Endothelial cell of umbilical vein (primary cell): ENCODE results near the gene APMAP. TPM values are rescaled to one million over a fixed set of nuclear protein-coding genes. Genes with fewer than 3 reads are reported as not detected.

Experiments
- BruUV-seq: library from RNA; stranded (reverse); fragments of 400-500 nt; replicated peaks from 2 replicates; lab custom pipeline; 2021; lab: Mats Ljungman, UMichigan
- CTCF ChIA-PET: fragments of 300-600, 350-600 bp; sonication (Branson Sonifier 250); formaldehyde crosslinking; loops from one replicate; lab custom pipeline; 2021; ENCODE audit warnings: antibody characterized with exemption, inconsistent platforms; lab: Charles Lee
- POLR2A ChIA-PET: fragments of 300-600, 350-600 bp; sonication (Branson Sonifier 250); formaldehyde crosslinking; loops from one replicate; lab custom pipeline; 2021; ENCODE audit warnings: antibody characterized with exemption, inconsistent platforms; lab: Charles Lee
- DNase-seq: peaks from one replicate; pipeline ENCODE4 v3.0.0-alpha.2; 2011; ENCODE audit warnings: low read depth, low spot score
- FAIRE-seq: peaks from 2 replicates; lab custom pipeline; 2011; peaks lifted over from hg19 to GRCh38; lab: Jason Lieb, UNC
- H2AFZ ChIP-seq: 2 replicates; pipeline ENCODE4 v1.6.0; 2012; ENCODE audit warnings: low read depth, low read length, control low read depth, inconsistent platforms
- H3K27ac ChIP-seq: 2 replicates; pipeline ENCODE4 v1.5.1; 2011; ENCODE audit warnings: low read depth, mild to moderate bottlenecking, control low read depth, low read length, moderate library complexity; ENCODE audit not compliant: insufficient read depth
- H3K27me3 ChIP-seq, 2 experiments: 2 replicates each; pipeline versions ENCODE4 v1.6.0 to v1.6.1; 2011; ENCODE audit warnings: low read length in 2 of 2, mixed read lengths in 1 of 2; ENCODE audit not compliant: control insufficient read depth in 2 of 2, insufficient read depth in 2 of 2
- H3K36me3 ChIP-seq, 2 experiments: 2 replicates in 1 of 2; 3 replicates in 1 of 2; pipeline ENCODE4 v1.5.1; 2011; ENCODE audit warnings: low read length in 2 of 2, mild to moderate bottlenecking in 1 of 2, moderate library complexity in 1 of 2; ENCODE audit not compliant: control insufficient read depth in 2 of 2, insufficient read depth in 2 of 2; ENCODE audit errors: extremely low read depth in 1 of 2
- H3K4me1 ChIP-seq: 3 replicates; pipeline ENCODE4 v1.5.1; 2011; ENCODE audit warnings: mild to moderate bottlenecking, low read length; ENCODE audit not compliant: control insufficient read depth, insufficient read depth; ENCODE audit errors: extremely low read depth
- H3K4me2 ChIP-seq: 2 replicates; pipeline ENCODE4 v1.6.1; 2011; ENCODE audit warnings: low read length, control low read depth, mixed read lengths; ENCODE audit not compliant: insufficient read depth
- H3K4me3 ChIP-seq, 3 experiments: fragments of 200-600 bp in 1 of 3; sonication (generic), shearing (Covaris generic) in 1 of 3; replicated peaks in 1 of 3; 2 replicates each; pipeline ENCODE4 v1.5.1; 2011 to 2016; ENCODE audit warnings: control low read depth in 3 of 3, low read length in 3 of 3, mild to moderate bottlenecking in 2 of 3, inconsistent platforms in 1 of 3, low read depth in 1 of 3, moderate library complexity in 1 of 3; ENCODE audit not compliant: insufficient read depth in 1 of 3
- H3K79me2 ChIP-seq: 2 replicates; pipeline ENCODE4 v1.6.0; 2012; ENCODE audit warnings: low read length, inconsistent platforms; ENCODE audit not compliant: control insufficient read depth, insufficient read depth
- H3K9ac ChIP-seq: replicated peaks from 2 replicates; pipeline ENCODE3; 2011; ENCODE audit warnings: low read length, control low read depth; ENCODE audit not compliant: insufficient read depth; ENCODE audit errors: extremely low read depth
- H3K9me1 ChIP-seq: replicated peaks from 3 replicates; pipeline ENCODE4 v1.6.0; 2011; ENCODE audit warnings: mild to moderate bottlenecking, low read length; ENCODE audit not compliant: control insufficient read depth, insufficient read depth; ENCODE audit errors: extremely low read depth
- H3K9me3 ChIP-seq: replicated peaks from 2 replicates; pipeline ENCODE4 v1.5.1; 2012; ENCODE audit warnings: low read length, inconsistent platforms; ENCODE audit not compliant: control insufficient read depth, insufficient read depth
- H4K20me1 ChIP-seq: replicated peaks from 2 replicates; pipeline ENCODE3; 2011; ENCODE audit warnings: mild to moderate bottlenecking, low read length; ENCODE audit not compliant: control insufficient read depth, insufficient read depth; ENCODE audit errors: extremely low read depth
- EZH2 ChIP-seq: IDR thresholded peaks from 2 replicates; pipeline ENCODE4 v1.6.1; 2012; ENCODE audit warnings: borderline replicate concordance, low read depth, mild to moderate bottlenecking, moderate library complexity, low read length, inconsistent platforms; ENCODE audit not compliant: severe bottlenecking
- FOS ChIP-seq: IDR thresholded peaks from 2 replicates; pipeline ENCODE4 v1.6.1; 2011; ENCODE audit warnings: mild to moderate bottlenecking, low read length, moderate library complexity, borderline replicate concordance; ENCODE audit not compliant: insufficient read depth
- GATA2 ChIP-seq: IDR thresholded peaks from 2 replicates; pipeline ENCODE4 v1.7.0; 2011; ENCODE audit warnings: low read depth, mild to moderate bottlenecking, moderate library complexity, mixed read lengths, low read length; ENCODE audit not compliant: insufficient read length, insufficient read depth
- JUN ChIP-seq: IDR thresholded peaks from 2 replicates; pipeline ENCODE4 v1.6.1; 2011; ENCODE audit warnings: borderline replicate concordance, low read depth; ENCODE audit not compliant: insufficient read length, insufficient read depth
- MYC ChIP-seq: IDR thresholded peaks from one replicate; pipeline ENCODE4 v1.6.1; 2011; ENCODE audit warnings: mild to moderate bottlenecking, low read depth, low read length
- POLR2A ChIP-seq: IDR thresholded peaks from 2 replicates; pipeline ENCODE4 v1.6.1; 2012; ENCODE audit warnings: low read depth, mild to moderate bottlenecking, control low read depth, low read length
- POLR2AphosphoS5 ChIP-seq: IDR thresholded peaks from 2 replicates; pipeline ENCODE4 v1.6.1; 2012; ENCODE audit warnings: low read depth, mild to moderate bottlenecking, control low read depth, low read length, moderate library complexity; ENCODE audit not compliant: insufficient read depth
- dilution Hi-C: fragments of 300-500 bp; cut with MboI; formaldehyde crosslinking; loops from one replicate; pipeline ENCODE4 v1.15.0; 2019; ENCODE audit warnings: low sequenced_read_pairs; ENCODE audit not compliant: extremely low pct_ligation_motif_present
- intact Hi-C: fragments of 100-400 bp; cut with micrococcal nuclease; formaldehyde crosslinking; loops from one replicate; pipeline ENCODE4 v1.10.0; 2022
- polyA plus RNA-seq, 4 experiments: library from polyadenylated mRNA; depleted of rRNA in 3 of 4; stranded (reverse) in 3 of 4; unstranded in 1 of 4; fragments of >200 nt; gene quantifications; 2 replicates each; pipeline versions ENCODE4 v1.2.1 to v1.2.3, GENCODE V29; 2011 to 2012; ENCODE audit warnings: missing spikeins in 1 of 4
- total RNA-seq: library from RNA; stranded (reverse); gene quantifications from 2 replicates; pipeline ENCODE4 v1.2.3, GENCODE V29; 2021
- TF ChIP-seq, protein P1 (sequence below), 2 donors: IDR thresholded peaks; 1 replicate in 1 of 2; 2 replicates in 1 of 2; pipeline ENCODE4 v1.5.1; 2011; ENCODE audit warnings: low read length in 2 of 2, mild to moderate bottlenecking in 2 of 2, moderate library complexity in 2 of 2, control low read depth in 1 of 2, inconsistent platforms in 1 of 2, low read depth in 1 of 2; ENCODE audit not compliant: insufficient read depth in 1 of 2; ENCODE audit errors: extremely low read depth in 1 of 2
- TF ChIP-seq, protein P2 (sequence below): IDR thresholded peaks from 2 replicates; pipeline ENCODE4 v1.6.1; 2011; ENCODE audit not compliant: insufficient read depth, insufficient read length

The APMAP gene
- total and polyA plus RNA-seq, 2 donors (not counting 3 experiments of a cell fraction or from before 2014, with no cell fraction given), result 80.7 to 110 TPM

DNA sequence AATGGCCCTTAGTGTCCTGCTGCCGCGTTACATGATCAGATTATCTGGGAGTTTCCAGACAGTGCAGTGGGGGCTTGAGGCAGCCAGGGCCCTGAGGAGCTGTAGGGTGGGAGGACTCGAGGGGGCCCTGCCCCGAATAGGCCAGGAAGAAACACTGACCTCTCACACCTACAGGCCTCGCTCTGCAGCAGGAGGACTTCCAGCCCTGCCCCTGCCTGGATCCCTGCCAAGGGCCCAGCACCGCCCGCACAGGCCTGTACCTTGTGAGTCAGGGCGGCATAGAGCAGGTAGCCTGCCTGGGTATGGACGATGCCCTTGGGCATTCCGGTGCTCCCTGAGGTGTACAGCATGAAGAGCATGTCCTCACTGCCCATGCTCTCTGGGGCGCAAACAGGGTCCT is 30.1 kb upstream of the APMAP start:
- DNase-seq (no peak), FAIRE-seq (no peak)
- Histone ChIP-seq H2AFZ (no peak overlapping the region), H3K27me3 (no peaks in the 10 kb centered on the region), H3K9me1 (no peaks in the 10 kb centered on the region), H3K4me2 (no peak overlapping the region), H3K27ac (no peak overlapping the region), H3K9ac (no peak overlapping the region), H3K36me3 (no peaks in the 10 kb centered on the region), H3K4me3 (no peak overlapping the region), H3K79me2 (no peaks in the 10 kb centered on the region), H3K4me1 (no peaks in the 10 kb centered on the region), H3K9me3 (no peaks in the 10 kb centered on the region), H4K20me1 (no peaks in the 10 kb centered on the region)
- TF ChIP-seq, protein P1, sequence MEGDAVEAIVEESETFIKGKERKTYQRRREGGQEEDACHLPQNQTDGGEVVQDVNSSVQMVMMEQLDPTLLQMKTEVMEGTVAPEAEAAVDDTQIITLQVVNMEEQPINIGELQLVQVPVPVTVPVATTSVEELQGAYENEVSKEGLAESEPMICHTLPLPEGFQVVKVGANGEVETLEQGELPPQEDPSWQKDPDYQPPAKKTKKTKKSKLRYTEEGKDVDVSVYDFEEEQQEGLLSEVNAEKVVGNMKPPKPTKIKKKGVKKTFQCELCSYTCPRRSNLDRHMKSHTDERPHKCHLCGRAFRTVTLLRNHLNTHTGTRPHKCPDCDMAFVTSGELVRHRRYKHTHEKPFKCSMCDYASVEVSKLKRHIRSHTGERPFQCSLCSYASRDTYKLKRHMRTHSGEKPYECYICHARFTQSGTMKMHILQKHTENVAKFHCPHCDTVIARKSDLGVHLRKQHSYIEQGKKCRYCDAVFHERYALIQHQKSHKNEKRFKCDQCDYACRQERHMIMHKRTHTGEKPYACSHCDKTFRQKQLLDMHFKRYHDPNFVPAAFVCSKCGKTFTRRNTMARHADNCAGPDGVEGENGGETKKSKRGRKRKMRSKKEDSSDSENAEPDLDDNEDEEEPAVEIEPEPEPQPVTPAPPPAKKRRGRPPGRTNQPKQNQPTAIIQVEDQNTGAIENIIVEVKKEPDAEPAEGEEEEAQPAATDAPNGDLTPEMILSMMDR (IDR thresholded peaks at IDR 0.05; ENCODE audit: extremely low read depth in 1 of 2, insufficient read depth in 1 of 2, low read depth in 1 of 2, low read length in 2 of 2), result no peak
- TF ChIP-seq EZH2, result no peak
- no peak for TF ChIP-seq MYC
- no TSS peak for BruUV-seq
- POLR2A ChIA-PET, result no interaction called here
- CTCF ChIA-PET, result no interaction called here
- dilution Hi-C loops, result no loop called here
- intact Hi-C loops, result no loop called here

DNA sequence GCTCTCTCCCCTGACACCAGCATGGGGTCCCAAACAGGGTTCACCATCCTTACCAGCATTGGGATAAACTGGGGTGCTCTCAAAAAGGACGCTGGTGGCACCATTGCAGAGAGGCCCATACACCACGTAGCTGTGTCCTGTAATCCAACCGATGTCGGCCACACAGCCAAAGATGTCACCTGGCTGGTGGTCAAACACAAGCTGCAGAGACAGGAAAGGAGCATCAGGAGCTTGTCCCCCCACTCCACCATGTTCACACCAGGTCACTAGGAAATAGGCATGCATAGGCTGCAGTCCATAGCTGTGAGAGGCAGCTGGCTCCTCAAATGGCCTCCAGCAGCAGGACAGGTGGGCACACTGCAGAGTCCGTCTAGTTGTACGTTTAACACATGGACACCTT is 28.8 kb upstream of the APMAP start:
- Histone ChIP-seq H4K20me1 (no peaks in the 10 kb centered on the region), H3K9me1 (no peaks in the 10 kb centered on the region), H3K36me3 (no peaks in the 10 kb centered on the region), H3K27me3 (no peaks in the 10 kb centered on the region), H3K79me2 (no peaks in the 10 kb centered on the region), H3K4me3 (no peak overlapping the region), H3K27ac (no peak overlapping the region), H3K4me1 (no peaks in the 10 kb centered on the region), H2AFZ (no peak overlapping the region), H3K9me3 (no peaks in the 10 kb centered on the region), H3K4me2 (no peak overlapping the region), H3K9ac (no peak overlapping the region)
- no peak for TF ChIP-seq EZH2
- TF ChIP-seq FOS, result no peak
- TF ChIP-seq GATA2, result no peak
- no peak for TF ChIP-seq MYC
- no peak for TF ChIP-seq JUN
- TF ChIP-seq, protein P2, sequence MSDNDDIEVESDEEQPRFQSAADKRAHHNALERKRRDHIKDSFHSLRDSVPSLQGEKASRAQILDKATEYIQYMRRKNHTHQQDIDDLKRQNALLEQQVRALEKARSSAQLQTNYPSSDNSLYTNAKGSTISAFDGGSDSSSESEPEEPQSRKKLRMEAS, result no peak
- TF ChIP-seq POLR2AphosphoS5, result no peak
- TF ChIP-seq, protein P1 (IDR thresholded peaks at IDR 0.05; ENCODE audit: extremely low read depth in 1 of 2, insufficient read depth in 1 of 2, low read depth in 1 of 2, low read length in 2 of 2), result no peak
- no peak for TF ChIP-seq POLR2A
- FAIRE-seq (no peak), DNase-seq (no peak)
- intact Hi-C loops, result no loop called here
- ChIA-PET CTCF (no interaction called here), POLR2A (no interaction called here)
- dilution Hi-C loops, result no loop called here
- no TSS peak for BruUV-seq
